ENCODE data around the gene ZBTB16.
A peak's percentile ranks its signal among the peaks of the same experiment; 100 is the strongest.

The ZBTB16 gene

DNA sequence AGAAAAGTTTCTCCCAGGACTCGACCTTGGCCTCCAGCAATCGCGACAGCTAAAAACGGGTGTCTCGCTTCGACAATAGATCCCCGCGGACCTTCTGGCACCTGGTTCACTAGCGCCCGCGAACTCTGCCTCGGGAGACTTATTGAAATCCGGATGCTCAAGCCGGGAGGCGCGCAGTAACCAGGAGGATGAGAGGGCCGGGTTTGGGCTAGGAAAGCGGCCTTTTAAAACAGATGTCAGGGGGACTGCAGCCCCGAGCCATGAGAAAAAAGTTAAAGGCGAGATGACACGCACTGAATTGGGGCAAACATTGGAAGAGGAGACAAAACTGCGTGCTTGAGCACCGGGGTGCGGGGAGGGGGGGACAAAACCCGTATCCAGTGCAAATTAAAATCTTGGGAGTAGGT, 637 bp upstream of the ZBTB16 start:
- H3K27ac ChIP-seq, result peak overlapping the region; percentile 85; the same call in 1 of the 2 replicates
- TF ChIP-seq, protein P1, sequence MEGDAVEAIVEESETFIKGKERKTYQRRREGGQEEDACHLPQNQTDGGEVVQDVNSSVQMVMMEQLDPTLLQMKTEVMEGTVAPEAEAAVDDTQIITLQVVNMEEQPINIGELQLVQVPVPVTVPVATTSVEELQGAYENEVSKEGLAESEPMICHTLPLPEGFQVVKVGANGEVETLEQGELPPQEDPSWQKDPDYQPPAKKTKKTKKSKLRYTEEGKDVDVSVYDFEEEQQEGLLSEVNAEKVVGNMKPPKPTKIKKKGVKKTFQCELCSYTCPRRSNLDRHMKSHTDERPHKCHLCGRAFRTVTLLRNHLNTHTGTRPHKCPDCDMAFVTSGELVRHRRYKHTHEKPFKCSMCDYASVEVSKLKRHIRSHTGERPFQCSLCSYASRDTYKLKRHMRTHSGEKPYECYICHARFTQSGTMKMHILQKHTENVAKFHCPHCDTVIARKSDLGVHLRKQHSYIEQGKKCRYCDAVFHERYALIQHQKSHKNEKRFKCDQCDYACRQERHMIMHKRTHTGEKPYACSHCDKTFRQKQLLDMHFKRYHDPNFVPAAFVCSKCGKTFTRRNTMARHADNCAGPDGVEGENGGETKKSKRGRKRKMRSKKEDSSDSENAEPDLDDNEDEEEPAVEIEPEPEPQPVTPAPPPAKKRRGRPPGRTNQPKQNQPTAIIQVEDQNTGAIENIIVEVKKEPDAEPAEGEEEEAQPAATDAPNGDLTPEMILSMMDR (IDR thresholded peaks at IDR 0.05), result no peak
- TF ChIP-seq ZFX (IDR thresholded peaks at IDR 0.05; ENCODE audit: borderline replicate concordance), result no peak

DNA sequence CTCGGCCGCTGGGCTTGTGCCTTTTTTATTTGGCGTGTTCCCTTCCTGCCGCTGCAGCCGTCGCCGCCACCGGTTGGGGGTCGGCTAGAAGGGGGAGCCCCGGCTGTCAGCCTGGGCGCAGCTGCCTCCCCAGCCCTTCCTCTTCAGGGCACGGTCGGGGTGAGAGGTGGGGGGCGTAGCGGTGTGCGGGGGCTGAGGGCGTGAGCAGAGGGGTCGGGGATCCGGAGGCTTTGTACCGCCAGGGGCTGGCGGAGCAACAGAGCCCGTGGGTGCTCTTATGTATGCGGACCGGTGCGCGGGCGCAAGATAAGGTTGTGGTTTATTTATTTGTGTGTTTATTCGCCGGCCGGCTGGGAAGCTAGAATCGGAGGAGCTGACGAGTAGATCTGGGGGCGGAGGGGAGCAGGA, 477 bp downstream of the ZBTB16 start:
- peak overlapping the region; percentile 85 for H3K27ac ChIP-seq
- TF ChIP-seq, protein P1 (IDR thresholded peaks at IDR 0.05), result no peak
- no peak for TF ChIP-seq ZFX (IDR thresholded peaks at IDR 0.05; ENCODE audit: borderline replicate concordance)

DNA sequence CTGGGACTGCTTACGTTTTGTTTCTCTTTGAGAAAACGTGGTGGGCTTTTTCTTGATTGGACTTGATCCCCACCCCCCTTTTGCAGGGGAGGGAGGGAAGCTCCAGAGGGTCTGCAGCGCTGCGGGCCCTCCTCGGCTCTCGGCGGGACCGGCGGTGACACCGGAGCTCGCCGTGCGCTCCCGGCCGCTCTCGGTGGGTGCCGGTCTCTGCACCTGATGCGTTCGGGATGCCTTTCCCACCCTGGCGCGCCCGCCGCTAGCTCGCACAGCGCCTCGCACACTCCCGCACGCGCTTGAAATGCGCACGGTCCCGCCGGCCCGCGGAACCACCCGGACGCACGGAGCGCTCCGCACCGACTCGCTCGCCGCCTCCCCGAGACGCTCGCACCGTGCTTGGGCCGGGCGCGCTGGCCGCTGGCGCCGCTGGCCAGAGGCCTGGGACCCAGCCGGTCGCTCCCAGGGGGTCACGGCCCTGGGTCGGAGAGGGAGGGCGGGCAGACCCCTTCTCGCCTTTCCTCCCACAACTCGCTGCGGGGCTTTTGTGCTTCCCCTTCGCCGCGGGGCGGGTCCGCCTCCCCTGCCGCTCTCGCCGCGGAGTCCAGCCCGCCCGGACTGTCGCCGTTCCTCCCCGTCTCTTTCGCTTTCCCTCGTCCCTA, 1.0 kb downstream of the ZBTB16 start:
- H3K27ac ChIP-seq, result peak overlapping the region; percentile 85
- TF ChIP-seq ZFX (IDR thresholded peaks at IDR 0.05; ENCODE audit: borderline replicate concordance), result no peak
- TF ChIP-seq, protein P1 (IDR thresholded peaks at IDR 0.05), result no peak

DNA sequence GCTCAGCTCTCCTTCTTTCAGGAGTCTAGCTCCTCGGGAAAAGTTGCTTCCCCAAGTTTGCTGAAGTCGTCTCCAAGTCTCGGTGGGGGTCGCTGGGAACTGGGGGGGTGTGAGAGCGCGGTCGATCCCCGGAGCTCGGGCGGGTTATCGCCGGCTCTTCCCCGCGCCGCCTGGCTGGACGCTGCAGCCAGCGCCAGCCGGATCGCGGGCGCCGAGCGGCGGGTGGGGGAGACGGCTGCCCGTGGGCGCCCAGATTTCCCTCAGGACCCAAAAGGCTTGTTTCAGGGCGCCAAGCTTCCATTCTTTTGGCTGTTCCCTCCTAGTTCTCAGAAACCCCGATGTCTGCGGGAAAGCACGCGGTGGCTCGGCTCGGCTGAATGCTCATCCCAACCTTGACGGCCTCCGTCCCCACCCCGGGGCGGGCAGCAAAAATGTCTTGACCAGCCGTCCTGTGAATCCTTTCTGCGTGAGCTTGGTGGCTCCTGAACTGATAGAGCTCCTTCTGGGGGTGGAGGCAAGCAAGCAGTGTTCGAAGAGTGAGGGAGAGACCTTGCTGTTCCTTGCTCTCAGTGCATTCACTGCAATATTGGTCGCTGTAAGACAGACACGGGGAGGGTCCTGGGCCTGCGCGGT, 1.7 kb downstream of the ZBTB16 start:
- TF ChIP-seq ZFX (IDR thresholded peaks at IDR 0.05; ENCODE audit: borderline replicate concordance), result no peak
- TF ChIP-seq, protein P1 (IDR thresholded peaks at IDR 0.05), result no peak
- peak overlapping the region; percentile 85 for H3K27ac ChIP-seq

DNA sequence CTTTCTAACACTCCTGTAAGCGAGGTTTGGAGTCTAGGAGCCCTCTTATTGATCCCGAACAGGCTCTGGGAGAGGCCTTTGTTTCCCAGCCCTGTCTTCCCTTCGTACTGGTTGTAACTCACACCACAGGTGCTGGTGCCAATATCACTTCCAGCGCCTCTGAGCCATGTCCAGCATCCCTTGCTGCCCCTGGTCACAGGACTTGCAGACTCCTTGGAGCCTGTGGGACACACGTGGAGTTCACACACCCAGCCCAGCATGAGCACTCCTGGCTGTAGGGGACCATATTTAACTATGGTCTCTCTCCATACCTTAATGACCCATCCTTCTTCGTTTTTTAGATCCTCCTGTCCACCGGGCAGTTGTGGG, 2.2 kb downstream of the ZBTB16 start:
- no peak for TF ChIP-seq ZFX (IDR thresholded peaks at IDR 0.05; ENCODE audit: borderline replicate concordance)
- TF ChIP-seq, protein P1 (IDR thresholded peaks at IDR 0.05), result no peak
- H3K27ac ChIP-seq, result peak overlapping the region; percentile 85

DNA sequence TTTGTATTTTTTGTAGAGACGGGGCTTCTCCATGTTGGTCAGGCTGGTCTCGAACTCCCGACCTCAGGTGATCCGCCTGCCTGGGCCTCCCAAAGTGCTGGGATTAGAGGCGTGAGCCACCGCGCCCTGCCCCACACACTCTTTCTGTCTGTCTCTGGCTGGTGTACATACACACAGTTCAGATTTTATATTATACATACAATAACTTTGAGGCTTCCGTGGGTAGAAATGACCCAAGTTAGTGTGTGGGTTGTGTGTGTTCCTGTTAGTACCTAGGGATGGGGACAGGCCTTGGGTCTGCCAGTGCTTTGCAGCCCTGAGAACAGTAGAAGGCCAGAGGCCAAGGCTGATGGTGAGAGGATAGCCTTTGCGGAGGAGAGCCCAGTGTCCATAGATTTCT, 2.8 kb downstream of the ZBTB16 start:
- TF ChIP-seq, protein P1 (IDR thresholded peaks at IDR 0.05), result no peak
- TF ChIP-seq ZFX (IDR thresholded peaks at IDR 0.05; ENCODE audit: borderline replicate concordance), result no peak
- peak overlapping the region; percentile 85 for H3K27ac ChIP-seq

DNA sequence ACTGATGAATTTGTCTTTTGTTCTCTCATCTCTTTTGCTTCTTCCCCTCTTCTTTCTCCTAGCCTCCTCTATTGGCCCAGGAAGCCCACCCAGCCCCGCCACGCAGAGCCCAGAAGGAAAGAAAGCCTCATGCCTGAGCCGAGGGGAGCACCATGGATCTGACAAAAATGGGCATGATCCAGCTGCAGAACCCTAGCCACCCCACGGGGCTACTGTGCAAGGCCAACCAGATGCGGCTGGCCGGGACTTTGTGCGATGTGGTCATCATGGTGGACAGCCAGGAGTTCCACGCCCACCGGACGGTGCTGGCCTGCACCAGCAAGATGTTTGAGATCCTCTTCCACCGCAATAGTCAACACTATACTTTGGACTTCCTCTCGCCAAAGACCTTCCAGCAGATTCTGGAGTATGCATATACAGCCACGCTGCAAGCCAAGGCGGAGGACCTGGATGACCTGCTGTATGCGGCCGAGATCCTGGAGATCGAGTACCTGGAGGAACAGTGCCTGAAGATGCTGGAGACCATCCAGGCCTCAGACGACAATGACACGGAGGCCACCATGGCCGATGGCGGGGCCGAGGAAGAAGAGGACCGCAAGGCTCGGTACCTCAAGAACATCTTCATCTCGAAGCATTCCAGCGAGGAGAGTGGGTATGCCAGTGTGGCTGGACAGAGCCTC, 3.8 kb downstream of the ZBTB16 start:
- TF ChIP-seq ZFX (IDR thresholded peaks at IDR 0.05; ENCODE audit: borderline replicate concordance), result no peak
- TF ChIP-seq, protein P1 (IDR thresholded peaks at IDR 0.05), result no peak
- H3K27ac ChIP-seq, result peak overlapping the region; percentile 85; the same call in 1 of the 2 replicates
